GM21447 (cell line): Measurements from ENCODE around the gene MAFB.

ENCODE experiments used
- ATAC-seq: cut with Tn5 transposase; IDR thresholded peaks from one replicate; pipeline ENCODE4 v1.9.1; 2021; ENCODE audit not compliant: unreplicated experiment

The MAFB gene

DNA sequence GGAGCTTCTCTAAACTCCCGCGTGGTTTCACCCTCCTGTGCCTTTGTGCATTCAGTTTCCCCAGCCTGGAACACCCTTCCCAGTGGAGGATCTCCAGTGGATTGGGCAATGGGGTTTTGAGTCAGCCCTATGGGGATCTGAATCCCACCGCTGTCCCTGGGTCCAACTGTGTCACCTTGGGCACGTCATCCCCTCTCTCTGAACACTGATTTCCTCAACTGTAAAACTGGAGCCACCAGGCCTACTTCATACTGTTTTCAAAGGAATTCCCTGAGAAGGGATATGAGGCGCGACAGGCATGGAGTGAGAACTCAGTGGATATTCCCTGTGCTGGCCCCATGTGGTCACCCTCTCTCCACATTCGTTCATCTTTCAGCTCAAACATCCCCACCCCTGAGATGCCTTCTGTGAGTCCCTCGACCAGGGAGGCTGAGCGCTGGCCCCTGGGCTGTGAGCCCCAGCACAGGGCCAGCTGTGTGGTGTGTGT lies 25.7 kb downstream of the MAFB start:
- no peak for ATAC-seq

DNA sequence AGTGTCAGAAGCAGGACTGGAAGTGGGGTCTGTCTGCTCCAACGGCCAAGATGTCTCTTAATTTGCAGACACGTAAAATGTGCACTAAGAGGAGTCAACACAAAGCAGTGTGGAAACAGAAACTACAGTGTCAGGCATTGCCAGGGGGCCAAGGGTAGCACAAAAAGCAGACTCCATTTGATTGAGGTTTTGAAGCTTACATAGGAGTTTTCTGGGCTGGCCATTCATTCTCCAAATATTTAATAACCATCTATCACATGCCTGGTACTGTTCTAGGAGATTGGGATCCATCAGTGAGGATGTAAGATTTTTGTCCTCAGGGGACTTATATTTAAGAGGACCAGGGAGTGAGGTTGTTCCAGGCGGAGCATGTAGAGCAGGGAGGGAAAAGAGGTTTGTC lies 29.5 kb downstream of the MAFB start:
- no peak for ATAC-seq

DNA sequence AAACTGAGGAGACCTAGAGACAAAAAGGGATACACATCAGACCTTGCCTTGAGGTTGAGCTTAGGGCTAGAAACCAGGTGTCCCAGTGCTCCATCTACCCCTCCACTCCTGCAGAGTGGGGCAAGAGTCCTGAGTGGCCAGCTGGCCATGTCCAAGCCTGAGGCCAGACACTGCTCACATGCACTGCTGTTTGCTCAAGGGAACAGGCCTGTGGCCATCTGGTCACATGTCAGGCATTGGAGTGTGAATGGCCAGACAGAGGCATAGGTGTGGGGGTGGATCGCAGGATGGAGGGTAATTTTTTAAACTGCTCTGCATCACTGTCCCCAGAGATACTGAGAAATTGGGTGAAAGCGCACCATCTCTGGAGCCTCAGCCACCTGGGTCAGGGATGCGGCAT lies 30.5 kb downstream of the MAFB start:
- no peak for ATAC-seq

DNA sequence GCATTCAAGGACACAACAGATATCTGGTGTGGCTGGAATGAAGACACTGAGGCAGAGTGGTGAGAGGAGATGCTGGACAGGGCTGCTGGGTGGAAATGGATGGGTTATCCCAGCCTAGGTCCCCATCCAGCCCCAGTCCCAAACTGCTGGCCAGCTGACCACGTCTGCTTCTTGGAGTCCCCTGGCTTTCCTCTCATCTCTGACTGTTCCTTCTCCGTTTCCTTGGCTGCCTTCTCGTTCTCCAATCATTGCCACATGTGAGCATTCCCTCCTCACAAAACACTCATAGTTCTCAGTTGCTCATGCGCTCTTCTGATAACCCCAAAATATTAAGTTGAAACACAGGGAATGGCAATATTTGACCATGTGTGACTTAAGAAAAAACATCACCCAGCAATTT lies 31.5 kb downstream of the MAFB start:
- ATAC-seq: no peak

DNA sequence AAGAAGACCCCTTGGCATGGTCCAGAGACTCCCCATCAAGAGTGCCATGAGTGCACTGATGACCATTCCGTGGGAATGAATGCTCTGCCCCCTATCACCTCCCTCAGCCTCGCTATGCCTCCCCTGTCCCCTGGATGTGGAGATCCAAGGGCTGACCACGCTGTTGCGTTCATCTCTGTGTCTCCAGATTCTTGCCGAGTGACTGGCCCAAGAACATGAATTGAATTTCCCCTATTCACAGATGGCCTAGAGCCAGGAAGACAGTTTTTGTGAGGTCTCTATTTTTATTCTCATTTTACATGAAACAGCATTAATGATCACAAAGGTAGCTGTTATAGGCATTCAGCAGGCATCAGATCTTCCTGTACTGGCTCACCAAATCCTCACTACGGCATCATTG lies 33.6 kb downstream of the MAFB start:
- no peak for ATAC-seq

DNA sequence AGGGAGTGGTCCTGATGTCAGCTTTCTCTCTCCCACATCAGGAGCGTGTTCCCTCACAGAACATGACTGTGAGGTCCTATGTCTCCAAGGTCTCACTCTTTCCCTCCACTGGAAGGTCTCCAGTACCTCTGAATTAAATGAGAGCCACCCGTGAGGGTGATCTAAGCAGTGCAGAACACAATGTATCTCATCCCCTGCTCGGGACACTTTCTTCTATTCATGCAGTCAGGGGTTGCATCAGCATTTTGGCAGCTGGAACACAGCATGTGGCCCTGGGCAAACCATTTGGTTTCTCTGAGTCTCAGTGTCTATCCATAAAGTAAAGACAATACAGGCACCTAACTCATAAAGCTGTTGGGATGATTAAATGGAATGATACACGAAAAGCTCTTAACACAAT lies 34.2 kb downstream of the MAFB start:
- ATAC-seq: no peak

DNA sequence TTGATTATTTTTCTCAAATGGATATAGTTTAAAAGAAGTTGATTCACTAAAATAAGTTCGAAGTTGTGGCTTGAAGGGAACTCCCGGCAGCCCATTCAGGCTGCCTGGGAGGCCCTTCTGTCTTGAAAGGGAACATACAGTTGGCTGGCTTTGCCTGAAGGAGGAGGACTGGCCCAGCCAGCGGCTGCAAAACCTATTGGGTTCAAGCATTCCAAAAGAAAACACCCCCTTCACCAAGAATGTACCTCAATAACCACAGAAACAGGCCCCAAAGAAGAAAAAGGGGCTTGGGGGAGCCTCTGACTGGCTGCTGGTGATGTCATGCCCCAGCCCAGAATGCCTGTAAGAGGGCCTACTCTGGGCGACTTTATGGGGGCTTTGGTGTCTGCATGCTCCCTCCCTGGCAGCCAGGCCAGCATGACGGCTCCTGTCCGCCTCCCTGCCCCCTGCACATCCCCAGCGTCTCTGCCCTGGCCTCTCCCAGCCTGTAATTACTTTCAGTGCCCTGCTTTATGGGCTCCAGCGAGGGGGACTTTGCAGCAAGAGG lies 36.5 kb downstream of the MAFB start:
- no peak for ATAC-seq

DNA sequence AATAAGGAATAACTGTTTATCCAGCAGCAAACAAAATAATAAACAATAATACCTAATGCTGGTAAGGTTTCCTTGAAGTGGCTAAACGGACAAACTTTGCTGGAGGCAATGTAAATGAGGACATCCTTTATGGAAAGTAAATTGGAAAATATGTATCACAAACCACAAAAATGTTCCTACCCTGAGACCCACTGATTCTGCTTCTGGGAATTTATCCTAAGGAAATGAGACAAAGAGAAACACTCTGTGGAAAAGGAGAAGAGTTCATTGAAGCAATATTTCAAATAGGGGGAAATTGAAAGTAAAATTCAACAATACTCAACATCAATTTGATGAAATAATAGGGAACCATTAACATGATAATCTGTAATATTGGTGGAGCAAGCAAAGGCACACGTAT lies 37.9 kb downstream of the MAFB start:
- no peak for ATAC-seq

DNA sequence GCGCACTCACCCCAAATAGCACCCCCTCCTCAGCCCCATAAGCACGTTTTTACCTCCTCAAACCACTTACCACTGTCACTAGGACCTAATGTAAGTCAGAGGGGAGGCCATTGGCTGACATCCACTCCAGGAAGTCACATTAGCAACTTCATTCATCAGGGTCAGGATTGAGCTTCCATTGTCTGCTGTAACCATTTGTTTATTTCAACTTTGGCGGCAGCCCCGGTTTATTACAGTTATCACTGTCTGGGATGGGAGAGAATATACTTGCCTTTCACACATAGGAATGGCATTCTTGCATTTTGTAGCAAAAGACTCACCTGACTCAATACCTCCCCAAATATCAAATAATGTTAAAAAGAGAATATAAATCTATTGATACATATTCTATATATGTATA lies 38.3 kb downstream of the MAFB start:
- no peak for ATAC-seq

DNA sequence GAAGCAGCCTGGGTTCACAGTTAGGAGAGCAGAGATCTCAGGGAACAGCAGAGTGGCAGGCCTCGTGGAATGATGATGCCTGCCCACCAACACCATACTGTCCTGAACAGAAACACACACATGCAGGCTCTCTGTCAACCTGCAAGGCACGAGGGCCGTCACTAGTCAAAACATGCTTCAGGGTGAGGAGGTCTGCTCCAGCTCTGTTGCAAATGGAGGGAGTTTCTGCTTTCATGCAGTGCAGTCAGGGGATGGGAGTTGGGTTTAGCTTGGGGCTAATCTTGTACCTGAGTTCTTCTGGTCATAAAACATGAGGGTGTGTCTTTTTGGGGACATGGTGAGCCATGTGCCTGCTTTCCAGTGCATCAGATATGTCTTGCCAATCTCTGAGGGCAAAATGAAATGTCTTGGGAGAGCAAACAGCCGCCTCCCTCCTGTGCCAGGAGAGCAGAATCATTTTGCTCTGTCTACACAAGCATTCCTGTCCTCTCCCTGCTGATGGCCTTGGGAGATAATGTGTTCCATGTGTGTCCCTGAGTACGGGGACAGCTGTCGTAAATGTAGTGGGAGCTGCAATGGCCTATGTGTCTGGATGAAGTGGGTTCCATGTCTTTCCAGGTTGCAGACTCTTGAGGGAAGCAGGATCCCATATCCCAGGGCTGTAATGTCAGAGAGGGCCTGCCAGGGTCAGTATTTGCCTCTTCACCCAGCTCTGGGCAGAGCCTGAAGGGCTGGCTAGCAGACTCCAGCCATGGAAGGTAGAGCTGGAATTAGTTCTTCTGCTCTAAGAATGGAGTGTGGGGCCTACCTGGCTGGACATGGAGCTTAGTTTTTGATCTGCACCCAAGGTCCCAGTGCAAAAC lies 40.6 kb downstream of the MAFB start:
- no peak for ATAC-seq

DNA sequence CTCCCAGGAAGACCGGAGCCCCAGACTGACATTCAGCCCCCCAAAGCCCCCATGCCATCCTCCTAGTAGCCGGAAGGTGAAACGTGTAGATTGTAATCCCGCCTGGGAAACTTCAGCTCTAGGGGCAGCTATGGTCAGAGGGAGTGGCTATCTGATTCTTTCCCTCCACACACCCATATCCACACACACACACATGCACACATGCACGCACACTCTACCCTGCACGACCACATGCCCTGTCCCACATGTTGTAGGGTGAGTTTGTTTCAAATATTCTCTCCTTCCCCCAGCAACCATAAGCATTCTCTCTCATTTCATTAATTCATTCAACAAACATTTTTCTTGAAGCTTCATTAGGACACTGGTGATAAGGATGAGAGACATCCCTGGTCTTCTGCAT lies 42.2 kb downstream of the MAFB start:
- no peak for ATAC-seq

DNA sequence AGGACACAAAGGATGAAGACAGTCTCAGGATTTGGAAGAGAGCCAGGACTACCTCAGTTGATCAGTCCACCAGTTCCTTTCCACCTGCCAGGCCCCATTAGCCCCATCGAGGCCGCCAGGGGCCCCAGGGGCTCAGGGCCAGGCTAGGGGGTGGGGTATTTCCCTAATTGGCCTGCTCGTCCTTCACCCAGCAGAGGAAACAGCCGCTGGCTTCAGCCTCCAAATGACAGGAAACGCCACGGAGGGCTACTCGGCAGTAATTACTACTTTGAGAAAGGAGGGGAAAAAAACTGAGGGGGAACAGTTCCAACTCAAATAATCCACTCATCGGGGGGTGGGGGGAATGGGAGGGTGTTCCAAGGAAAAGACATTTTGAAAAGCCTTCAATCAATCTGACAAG lies 42.7 kb downstream of the MAFB start:
- ATAC-seq: no peak

DNA sequence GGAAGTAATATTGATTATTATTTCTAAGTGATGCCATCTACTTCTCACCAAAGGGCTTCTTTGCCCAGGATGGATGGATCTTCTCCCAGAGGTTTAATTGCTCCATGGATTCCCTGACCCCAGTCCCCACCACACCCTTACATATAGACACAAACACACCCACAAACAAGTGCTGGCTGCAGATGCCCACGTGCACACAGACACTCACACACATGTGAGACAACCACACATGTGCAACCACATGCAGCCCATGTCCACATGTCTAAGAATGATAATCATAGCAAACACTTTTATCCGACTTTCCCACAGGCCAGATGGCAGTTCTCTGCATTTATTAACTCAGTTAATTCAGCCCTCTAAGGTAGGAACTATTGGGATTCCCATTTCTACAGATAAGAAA lies 44.2 kb downstream of the MAFB start:
- ATAC-seq: no peak

DNA sequence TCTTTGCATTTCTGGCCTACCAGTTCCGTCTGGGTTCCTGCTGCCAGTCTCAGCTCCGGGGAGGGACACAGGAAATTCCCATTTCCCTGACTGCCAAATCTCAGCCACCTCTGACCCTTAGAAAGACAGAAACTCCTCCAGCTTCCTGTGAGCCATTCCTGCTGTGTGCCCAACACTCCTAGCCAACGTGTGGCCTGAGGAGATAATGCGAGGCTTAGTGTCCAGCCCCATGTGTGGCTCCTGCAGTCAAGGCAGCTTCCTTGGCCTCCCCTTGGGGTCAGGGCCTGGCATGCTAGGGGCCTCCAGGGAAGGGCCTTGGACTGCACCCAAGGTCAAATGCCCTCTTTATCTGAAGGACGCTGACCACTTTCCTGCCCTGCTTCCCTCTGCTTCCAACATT lies 45.1 kb downstream of the MAFB start:
- no peak for ATAC-seq

DNA sequence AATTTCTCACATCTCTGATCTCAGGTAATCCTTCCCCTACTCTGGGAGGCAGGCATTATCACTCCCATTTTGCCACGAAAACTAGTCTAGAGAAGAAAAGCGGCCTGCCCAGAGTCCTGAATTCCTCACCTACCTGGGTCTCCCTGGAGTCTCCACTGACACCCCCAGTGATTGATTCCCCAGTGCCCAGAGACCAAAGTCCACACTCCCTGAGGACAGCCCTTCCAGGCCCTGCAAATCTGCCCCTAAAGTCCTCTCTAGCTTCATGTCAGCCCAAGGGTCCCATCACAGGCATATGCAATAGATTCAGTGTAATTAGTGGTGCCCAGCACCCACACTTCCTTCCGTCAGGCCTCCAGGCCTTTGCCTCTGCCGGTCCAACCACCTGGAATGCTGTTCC lies 47.2 kb downstream of the MAFB start:
- no peak for ATAC-seq

DNA sequence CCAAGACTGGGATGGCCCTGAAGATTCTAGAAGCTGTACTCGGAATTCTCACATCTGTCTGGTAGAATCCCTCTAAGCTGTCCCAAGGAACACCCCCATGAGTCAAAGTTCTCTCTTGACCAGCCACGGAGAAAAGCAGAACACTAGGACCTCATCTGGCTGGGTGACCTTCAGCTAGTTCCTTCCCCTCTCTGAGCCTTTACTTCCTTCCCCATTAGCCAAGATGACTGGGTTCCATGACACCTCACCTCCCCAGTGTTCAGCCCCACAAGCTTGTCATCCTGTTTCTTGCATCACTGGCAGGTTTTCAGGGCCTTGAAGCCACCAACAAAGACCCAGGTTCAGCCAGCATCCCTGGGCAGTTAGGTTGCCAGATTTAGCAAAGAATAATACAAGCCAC lies 47.8 kb downstream of the MAFB start:
- ATAC-seq: no peak

DNA sequence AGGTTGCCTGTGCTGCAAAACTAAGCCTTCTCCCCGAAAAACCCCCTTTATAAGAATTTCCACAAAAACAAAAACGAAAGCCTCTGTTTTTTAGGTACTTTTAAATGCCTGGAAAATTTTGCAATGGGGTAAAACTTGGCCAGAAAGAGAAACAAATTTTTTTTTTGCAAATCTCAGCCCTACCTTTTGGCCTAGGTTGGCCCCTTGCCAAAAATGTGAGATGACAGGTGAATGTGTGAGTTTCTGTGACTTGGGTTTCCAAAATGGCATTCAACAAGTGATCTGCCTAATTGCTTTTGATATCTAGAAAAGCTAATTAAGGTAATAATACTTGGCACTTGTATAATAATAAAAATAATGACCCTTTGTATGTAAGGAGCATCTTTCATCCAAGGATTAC lies 48.4 kb downstream of the MAFB start:
- no peak for ATAC-seq

DNA sequence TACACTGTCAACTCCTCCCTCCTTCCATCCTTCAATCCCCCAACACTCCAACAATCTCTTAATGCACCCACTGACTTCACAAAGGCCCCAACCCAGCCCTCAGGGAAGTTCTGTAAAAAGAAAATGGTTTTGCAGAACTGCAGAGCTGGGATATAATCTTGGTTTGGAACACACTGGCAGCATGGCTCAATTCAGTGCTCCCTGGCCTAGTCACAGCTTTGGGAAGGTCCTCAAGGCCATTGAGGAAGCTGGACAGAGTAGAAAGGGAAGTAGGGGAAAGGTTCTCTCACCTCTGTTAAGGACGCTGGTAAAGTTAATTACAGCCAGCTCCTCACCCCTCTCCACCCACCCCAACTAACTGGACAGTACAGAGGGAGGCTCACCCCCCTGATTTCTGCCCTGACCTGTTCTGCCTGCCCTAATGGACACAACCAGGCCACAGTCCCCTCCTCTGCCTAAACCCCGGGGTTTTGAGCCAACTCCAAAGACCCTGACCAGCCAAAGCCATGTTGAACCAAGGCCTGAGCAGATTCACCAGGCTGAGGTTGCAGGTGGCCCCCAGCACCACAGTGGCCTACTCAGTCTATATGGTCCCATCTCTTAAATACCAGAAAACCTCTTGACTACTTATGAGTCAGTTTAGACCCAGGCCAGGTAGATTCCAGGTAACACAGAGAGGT lies 49.2 kb downstream of the MAFB start:
- ATAC-seq: no peak

DNA sequence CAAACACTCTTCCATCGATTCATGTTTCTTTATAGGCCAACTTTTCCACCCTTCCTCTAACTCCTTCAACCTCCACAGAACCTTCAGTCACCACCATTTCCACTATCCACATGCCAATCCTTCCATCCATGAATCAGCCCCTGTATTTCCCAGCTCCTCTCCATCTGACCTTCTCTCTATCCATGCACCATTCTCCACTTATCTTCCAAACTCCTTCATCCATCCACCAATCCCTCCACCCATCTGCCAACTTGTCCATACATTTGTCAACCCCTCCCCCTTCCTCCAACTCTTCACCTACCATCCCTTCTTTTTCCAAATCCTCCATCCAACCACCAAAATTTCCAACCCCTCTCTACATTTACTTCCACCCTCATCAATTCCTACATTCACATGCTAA lies 49.9 kb downstream of the MAFB start:
- no peak for ATAC-seq

DNA sequence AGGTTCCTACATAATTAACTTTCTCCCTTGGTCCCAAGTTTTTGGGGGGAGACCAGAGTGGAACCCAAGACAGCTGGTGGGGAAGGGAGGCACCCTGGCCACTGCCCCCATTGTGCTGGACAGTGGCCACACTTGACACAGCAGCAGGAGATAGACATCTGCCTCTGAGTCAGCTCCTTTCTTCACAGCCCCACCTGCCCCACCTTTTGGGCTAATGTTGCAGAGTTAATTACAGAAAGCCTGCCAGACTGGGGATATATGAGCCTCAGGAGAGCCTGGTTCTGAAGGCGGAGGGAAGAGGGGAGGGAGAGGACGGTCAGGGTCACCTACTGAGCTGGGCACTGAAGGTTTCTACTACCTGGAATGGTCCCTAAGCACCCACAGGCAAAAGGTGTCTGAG lies 50.6 kb downstream of the MAFB start:
- no peak for ATAC-seq

DNA sequence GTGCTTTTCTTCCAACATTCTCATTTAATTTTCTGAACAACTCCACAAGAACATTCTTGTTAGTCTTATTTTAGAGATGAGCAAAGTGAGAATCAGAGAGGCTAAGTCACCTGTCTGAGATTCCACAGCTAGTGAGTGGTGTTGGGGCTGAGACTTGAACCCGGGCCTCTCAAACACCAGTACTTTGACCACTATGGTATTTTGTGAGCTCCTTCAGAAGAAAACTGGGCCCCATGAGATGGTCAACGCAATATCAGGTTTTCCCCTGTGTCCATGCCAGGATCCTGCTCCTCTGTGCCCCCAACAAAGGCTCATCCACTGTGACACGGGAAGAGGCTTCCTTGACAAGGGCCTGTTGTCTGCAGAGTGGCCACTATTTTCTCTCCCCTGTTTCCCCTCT lies 51.9 kb downstream of the MAFB start:
- ATAC-seq: no peak

DNA sequence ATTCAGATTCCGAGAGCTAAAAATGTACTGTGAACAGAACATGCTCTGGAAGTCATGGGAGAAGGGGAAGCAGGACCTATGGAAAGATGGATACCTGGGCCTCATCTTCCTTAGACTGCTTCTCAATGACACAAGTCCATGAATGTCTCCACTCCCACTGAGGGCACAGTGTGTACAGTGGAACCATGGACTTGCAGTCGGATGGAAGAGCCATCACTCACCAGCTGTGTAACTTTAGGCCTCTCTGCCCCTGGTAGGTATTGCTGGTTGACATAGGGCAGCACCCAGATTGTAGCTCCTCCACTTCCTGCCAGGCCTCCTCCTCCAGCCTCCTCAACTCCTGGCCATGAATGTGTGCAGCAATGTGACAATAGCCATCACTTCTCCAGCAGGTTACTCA lies 52.5 kb downstream of the MAFB start:
- no peak for ATAC-seq
